Right lobe of liver (tissue), 6 donors: Measurements from ENCODE around the gene IQGAP3. TPM values are rescaled to one million over a fixed set of nuclear protein-coding genes. Genes with fewer than 3 reads are reported as not detected.

ENCODE experiments used
- ATAC-seq, 4 donors: fragments of 200-7000 bp; cut with Tn5 transposase; one replicate each; pipeline ENCODE4 v1.9.1; 2020; ENCODE audit warnings: mild to moderate bottlenecking in 4 of 4, moderate library complexity in 4 of 4
- DNase-seq, 3 donors: peaks; one replicate each; pipeline ENCODE4 v3.0.0-alpha.2; 2020
- H3K27ac ChIP-seq, 3 donors: fragments of 200-600 bp; one replicate each; pipeline ENCODE4 v1.8.0; 2022
- H3K27me3 ChIP-seq, 2 donors: fragments of 200-600 bp; one replicate each; pipeline ENCODE4 v1.8.0; 2022
- H3K36me3 ChIP-seq, 4 donors: fragments of 200-600 bp; sonication (generic) in 1 of 4; one replicate each; pipeline versions ENCODE4 v1.5.1 to v1.8.0; 2017 to 2022; ENCODE audit warnings: control low read depth in 1 of 4
- H3K4me1 ChIP-seq, 4 donors: fragments of 200-600 bp; sonication (generic) in 1 of 4; one replicate each; pipeline versions ENCODE4 v1.5.1 to v1.8.0; 2017 to 2022; ENCODE audit warnings: control low read depth in 1 of 4
- H3K4me3 ChIP-seq, 3 donors: fragments of 200-600 bp; one replicate each; pipeline ENCODE4 v1.8.0; 2022
- H3K9me3 ChIP-seq, 4 donors: fragments of 200-600 bp; sonication (generic) in 1 of 4; one replicate each; pipeline versions ENCODE4 v1.5.1 to v1.8.0; 2017 to 2022; ENCODE audit warnings: control low read depth in 1 of 4
- POLR2A ChIP-seq: fragments of 450-650 bp; IDR thresholded peaks from one replicate; pipeline ENCODE4 v1.6.1; 2017; ENCODE audit warnings: antibody characterized with exemption, mild to moderate bottlenecking
- WGBS: methylation state at CpG from one replicate; pipeline ENCODE4 v1.1.6; 2018; ENCODE audit warnings: low coverage, low lambda C conversion rate; ENCODE audit not compliant: insufficient coverage; ENCODE audit errors: missing lambda C conversion rate; 5-methylcytosine and 5-hydroxymethylcytosine counted together
- intact Hi-C, 2 donors: fragments of 100-400 bp; cut with DNase I; formaldehyde crosslinking; loops; one replicate each; pipeline versions ENCODE4 v1.11.2 to v1.14.1; 2022
- total RNA-seq, 6 experiments: library from RNA; depleted of rRNA in 2 of 6; stranded (reverse); fragments of >200 nt in 2 of 6; fragmentation: NEBNext Ultra II Directional in 3 of 6; extraction: Animal tissue kit (Norgen Biotek cat#: 25700) in 3 of 6; gene quantifications; one replicate each; pipeline versions ENCODE4 v1.1.0 to v1.2.4, GENCODE V29; 2016 to 2023
- TF ChIP-seq, protein P1 (sequence below), 4 donors: fragments of 200-600 bp in 3 of 4; fragments of 450-650 bp in 1 of 4; IDR thresholded peaks; one replicate each; pipeline versions ENCODE4 v1.5.1 to v1.8.0; 2016 to 2022; ENCODE audit warnings: antibody characterized with exemption in 4 of 4, mild to moderate bottlenecking in 2 of 4
- donor health status: DM: no; HTN: yes; CAD: no.
- donor health status: DM: no; HTN: no; CAD: no.
- donor health status: DM: no; HTN: no; CAD: no.
- donor health status: DM: no; HTN: yes; CAD: no.
- donor health status: DM: no; HTN: yes; CAD: no.

IQGAP3 gene
- total RNA-seq, 6 experiments from 2014 or later, result 0.07 to 2.6 (median 0.95) TPM

GRCh38 chr1:156484480-156485058, 87.8 kb downstream of the IQGAP3 start:
- DNase-seq (no peak), ATAC-seq (no peak)
- Histone ChIP-seq H3K27me3 (no peaks in the 10 kb centered on the region), H3K4me1 (peaks cover 0 to 5% (median 0%) of the 10 kb centered on the region in 4 donors), H3K4me3 (no peak overlapping the region), H3K9me3 (no peaks in the 10 kb centered on the region), H3K27ac (no peak overlapping the region), H3K36me3 (peaks cover 10 to 34% (median 21%) of the 10 kb centered on the region in 4 donors)
- intact Hi-C loops, result no loop called here
- TF ChIP-seq, protein P1, sequence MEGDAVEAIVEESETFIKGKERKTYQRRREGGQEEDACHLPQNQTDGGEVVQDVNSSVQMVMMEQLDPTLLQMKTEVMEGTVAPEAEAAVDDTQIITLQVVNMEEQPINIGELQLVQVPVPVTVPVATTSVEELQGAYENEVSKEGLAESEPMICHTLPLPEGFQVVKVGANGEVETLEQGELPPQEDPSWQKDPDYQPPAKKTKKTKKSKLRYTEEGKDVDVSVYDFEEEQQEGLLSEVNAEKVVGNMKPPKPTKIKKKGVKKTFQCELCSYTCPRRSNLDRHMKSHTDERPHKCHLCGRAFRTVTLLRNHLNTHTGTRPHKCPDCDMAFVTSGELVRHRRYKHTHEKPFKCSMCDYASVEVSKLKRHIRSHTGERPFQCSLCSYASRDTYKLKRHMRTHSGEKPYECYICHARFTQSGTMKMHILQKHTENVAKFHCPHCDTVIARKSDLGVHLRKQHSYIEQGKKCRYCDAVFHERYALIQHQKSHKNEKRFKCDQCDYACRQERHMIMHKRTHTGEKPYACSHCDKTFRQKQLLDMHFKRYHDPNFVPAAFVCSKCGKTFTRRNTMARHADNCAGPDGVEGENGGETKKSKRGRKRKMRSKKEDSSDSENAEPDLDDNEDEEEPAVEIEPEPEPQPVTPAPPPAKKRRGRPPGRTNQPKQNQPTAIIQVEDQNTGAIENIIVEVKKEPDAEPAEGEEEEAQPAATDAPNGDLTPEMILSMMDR (IDR thresholded peaks at IDR 0.05), result no peak
- TF ChIP-seq POLR2A, result no peak
- WGBS, result no CpG with 5 or more reads among the region's 6 CpGs

- intact Hi-C loops, result no loop called here
- no CpG with 5 or more reads among the region's 2 CpGs for WGBS
- DNase-seq, result no peak
- no peaks in the 10 kb centered on the region for H3K27me3 ChIP-seq
- no peak for ATAC-seq
- H3K27ac ChIP-seq, result no peak overlapping the region
- no peak overlapping the region for H3K4me3 ChIP-seq
- peaks cover 0 to 4% (median under 1%) of the 10 kb centered on the region in 4 donors for H3K4me1 ChIP-seq
- H3K36me3 ChIP-seq, result peaks cover 10 to 44% (median 28%) of the 10 kb centered on the region in 4 donors
- H3K9me3 ChIP-seq, result no peaks in the 10 kb centered on the region
- TF ChIP-seq POLR2A, result no peak
- TF ChIP-seq, protein P1 (IDR thresholded peaks at IDR 0.05), result no peak
Observed at GRCh38 chr1:156483397-156483796, 89.0 kb downstream of the IQGAP3 start.

DNA sequence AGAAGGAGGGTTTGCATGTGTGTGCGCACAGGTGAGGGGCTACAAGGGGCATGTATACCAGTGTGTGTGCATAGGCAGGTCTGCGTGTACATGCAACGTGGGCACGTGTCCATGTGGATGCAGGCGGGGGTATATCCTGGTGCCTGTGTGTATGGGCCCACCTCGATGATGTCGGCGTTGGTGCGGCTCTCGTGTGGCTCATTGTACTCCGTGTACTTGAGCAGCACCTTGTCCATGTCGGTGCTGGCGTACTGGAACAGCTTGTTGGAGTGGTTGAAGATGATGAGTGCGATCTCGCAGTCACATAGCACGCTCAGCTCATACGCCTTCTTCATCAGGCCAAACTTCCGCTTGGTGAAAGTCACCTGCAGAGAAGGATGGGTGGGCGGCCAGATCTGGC, 90.1 kb downstream of the IQGAP3 start:
- TF ChIP-seq, protein P1 (IDR thresholded peaks at IDR 0.05), result no peak
- TF ChIP-seq POLR2A, result no peak
- ATAC-seq, result no peak
- WGBS, result 83% methylated on average over 8 of the region's 19 CpGs
- intact Hi-C loops, result no loop called here
- H3K9me3 ChIP-seq, result no peaks in the 10 kb centered on the region
- H3K4me3 ChIP-seq, result no peak overlapping the region
- H3K27ac ChIP-seq, result no peak overlapping the region
- H3K36me3 ChIP-seq, result peaks cover 10 to 54% (median 30%) of the 10 kb centered on the region in 4 donors
- no peak for DNase-seq
- H3K27me3 ChIP-seq, result no peaks in the 10 kb centered on the region
- H3K4me1 ChIP-seq, result peaks cover 0 to 14% (median 6%) of the 10 kb centered on the region in 4 donors

DNA sequence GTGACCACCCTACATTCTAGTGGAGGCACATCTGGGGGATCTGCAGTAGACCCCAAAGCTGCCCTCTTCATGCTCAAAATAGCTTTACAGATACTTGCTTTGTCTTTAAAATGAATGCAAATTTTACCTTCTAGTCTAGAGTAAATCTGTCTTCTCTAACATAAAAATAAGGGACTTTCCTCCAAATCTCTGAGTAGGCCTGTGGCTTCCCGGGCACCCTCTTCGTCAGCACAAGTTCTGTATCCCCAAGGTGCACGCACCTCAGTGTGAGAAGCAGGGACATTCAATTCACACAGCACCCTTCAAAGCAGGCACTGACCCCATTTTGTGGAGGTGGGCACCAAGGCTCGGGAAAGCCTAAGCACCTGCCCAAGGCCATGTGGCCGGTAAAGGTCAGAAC, 90.8 kb downstream of the IQGAP3 start:
- WGBS, result 56% methylated on average over 5 of the region's 5 CpGs
- Histone ChIP-seq H3K4me1 (peaks cover 0 to 22% (median 10%) of the 10 kb centered on the region in 4 donors), H3K4me3 (no peak overlapping the region), H3K27me3 (no peaks in the 10 kb centered on the region), H3K27ac (no peak overlapping the region), H3K9me3 (no peaks in the 10 kb centered on the region), H3K36me3 (peaks cover 10 to 60% (median 34%) of the 10 kb centered on the region in 4 donors)
- intact Hi-C loops, result no loop called here
- TF ChIP-seq POLR2A, result no peak
- TF ChIP-seq, protein P1 (IDR thresholded peaks at IDR 0.05), result no peak
- DNase-seq (no peak), ATAC-seq (no peak)
